Nephron (organoid): ENCODE results near the gene IKZF1.

ENCODE experiments used
- H3K27ac Mint-ChIP-seq, 3 experiments: 2 replicates each; pipeline ENCODE4 v1.8.0; 2020; ENCODE audit warnings: mixed read lengths in 3 of 3, mild to moderate bottlenecking in 2 of 3, moderate library complexity in 1 of 3
- H3K27me3 Mint-ChIP-seq: 2 replicates; pipeline ENCODE4 v1.8.0; 2021; ENCODE audit warnings: low read depth, mild to moderate bottlenecking, moderate library complexity, mixed read lengths
- H3K36me3 Mint-ChIP-seq: 2 replicates; pipeline ENCODE4 v1.8.0; 2020; ENCODE audit warnings: low read depth, mixed read lengths
- H3K4me1 Mint-ChIP-seq: 2 replicates; pipeline ENCODE4 v1.8.0; 2020; ENCODE audit warnings: mixed read lengths
- H3K4me3 Mint-ChIP-seq, 3 experiments: 2 replicates each; pipeline ENCODE4 v1.8.0; 2020; ENCODE audit warnings: mild to moderate bottlenecking in 3 of 3, mixed read lengths in 3 of 3, moderate library complexity in 2 of 3
- H3K9me3 Mint-ChIP-seq: 2 replicates; pipeline ENCODE4 v1.8.0; 2020; ENCODE audit warnings: mixed read lengths
- CTCF ChIP-seq, 3 experiments: fragments of 200-600 bp; sonication (generic); IDR thresholded peaks; one replicate each; pipeline ENCODE4 v1.5.0; 2021; ENCODE audit warnings: antibody characterized with exemption in 3 of 3; ENCODE audit not compliant: unreplicated experiment in 3 of 3

Gene IKZF1

GRCh38 chr7:50317697-50318669 lies 13.5 kb downstream of the IKZF1 start:
- H3K27ac Mint-ChIP-seq, result no peak overlapping the region
- peaks cover 27% of the 10 kb centered on the region for H3K27me3 Mint-ChIP-seq
- H3K36me3 Mint-ChIP-seq, result no peaks in the 10 kb centered on the region
- no peak for TF ChIP-seq CTCF (IDR thresholded peaks at IDR 0.05; ENCODE audit: unreplicated experiment in 3 of 3)
- no peaks in the 10 kb centered on the region for H3K4me1 Mint-ChIP-seq
- no peak overlapping the region for H3K4me3 Mint-ChIP-seq
- H3K9me3 Mint-ChIP-seq, result no peaks in the 10 kb centered on the region

GRCh38 chr7:50321487-50322067 lies 17.1 kb downstream of the IKZF1 start:
- Mint-ChIP-seq H3K9me3 (no peaks in the 10 kb centered on the region), H3K27me3 (no peaks in the 10 kb centered on the region), H3K27ac (no peak overlapping the region), H3K4me3 (no peak overlapping the region), H3K36me3 (no peaks in the 10 kb centered on the region), H3K4me1 (no peaks in the 10 kb centered on the region)
- no peak for TF ChIP-seq CTCF (IDR thresholded peaks at IDR 0.05; ENCODE audit: unreplicated experiment in 3 of 3)

GRCh38 chr7:50324113-50324512 lies 19.6 kb downstream of the IKZF1 start:
- no peaks in the 10 kb centered on the region for H3K9me3 Mint-ChIP-seq
- H3K36me3 Mint-ChIP-seq, result no peaks in the 10 kb centered on the region
- no peaks in the 10 kb centered on the region for H3K4me1 Mint-ChIP-seq
- H3K27ac Mint-ChIP-seq, result no peak overlapping the region
- H3K4me3 Mint-ChIP-seq, result no peak overlapping the region
- no peak for TF ChIP-seq CTCF (IDR thresholded peaks at IDR 0.05; ENCODE audit: unreplicated experiment in 3 of 3)
- H3K27me3 Mint-ChIP-seq, result no peaks in the 10 kb centered on the region

- TF ChIP-seq CTCF (IDR thresholded peaks at IDR 0.05; ENCODE audit: unreplicated experiment in 3 of 3), result no peak
- peaks cover 7% of the 10 kb centered on the region for H3K27me3 Mint-ChIP-seq
- no peak overlapping the region for H3K27ac Mint-ChIP-seq
- H3K36me3 Mint-ChIP-seq, result no peaks in the 10 kb centered on the region
- no peaks in the 10 kb centered on the region for H3K4me1 Mint-ChIP-seq
- H3K4me3 Mint-ChIP-seq, result no peak overlapping the region
- no peaks in the 10 kb centered on the region for H3K9me3 Mint-ChIP-seq
These were observed 22.9 kb downstream of the IKZF1 start for GRCh38 chr7:50327443-50327842.

- no peaks in the 10 kb centered on the region for H3K4me1 Mint-ChIP-seq
- H3K9me3 Mint-ChIP-seq, result no peaks in the 10 kb centered on the region
- H3K27ac Mint-ChIP-seq, result no peak overlapping the region
- peaks cover 7% of the 10 kb centered on the region for H3K27me3 Mint-ChIP-seq
- no peaks in the 10 kb centered on the region for H3K36me3 Mint-ChIP-seq
- H3K4me3 Mint-ChIP-seq, result no peak overlapping the region
- no peak for TF ChIP-seq CTCF (IDR thresholded peaks at IDR 0.05; ENCODE audit: unreplicated experiment in 3 of 3)
These were observed 25.3 kb downstream of the IKZF1 start for GRCh38 chr7:50329775-50330174.
